Stimulated activated CD4-positive, alpha-beta T cell treated with anti-CD3 and anti-CD28 coated beads, Interleukin-1b, Interleukin-23, amount 100 ng/mL, for 4 hours (primary cell): ENCODE measurements around the gene ZNF143.
"Not testable (repeated sequence)": the region's sequence is repeated elsewhere in the genome, so short reads cannot be mapped to it uniquely, and the experiment has no call there.

Experiments used
- DNase-seq, 2 donors: peaks; one replicate each; pipeline ENCODE4 v3.0.0-alpha.2; 2020; ENCODE audit warnings: low read depth in 2 of 2

ZNF143 gene

GRCh38 chr11:9549216-9549615 lies 88.4 kb downstream of the ZNF143 start:
- not testable (repeated sequence) for DNase-seq

GRCh38 chr11:9550191-9550628 lies 89.4 kb downstream of the ZNF143 start:
- no peak for DNase-seq

- no peak for DNase-seq
Observed at GRCh38 chr11:9561279-9561982, 100.6 kb downstream of the ZNF143 start.

- DNase-seq: no peak
Observed at GRCh38 chr11:9562716-9563115, 101.9 kb downstream of the ZNF143 start.

GRCh38 chr11:9563196-9563730 lies 102.5 kb downstream of the ZNF143 start:
- no peak for DNase-seq

GRCh38 chr11:9565822-9566560 lies 105.2 kb downstream of the ZNF143 start:
- DNase-seq: peak in 1 of 2 donors; percentile 42

GRCh38 chr11:9566561-9567063 lies 105.8 kb downstream of the ZNF143 start:
- no peak for DNase-seq

GRCh38 chr11:9567401-9567800 lies 106.6 kb downstream of the ZNF143 start:
- no peak for DNase-seq

- DNase-seq: no peak
Observed at GRCh38 chr11:9568161-9568853, 107.5 kb downstream of the ZNF143 start.

- no peak for DNase-seq
Observed at GRCh38 chr11:9568854-9569587, 108.2 kb downstream of the ZNF143 start.

GRCh38 chr11:9569588-9570164 lies 108.9 kb downstream of the ZNF143 start:
- DNase-seq: no peak

- DNase-seq: no peak
Observed at GRCh38 chr11:9570313-9571025, 109.7 kb downstream of the ZNF143 start.

- DNase-seq: no peak
Observed at GRCh38 chr11:9571071-9571762, 110.4 kb downstream of the ZNF143 start.

- no peak for DNase-seq
Observed at GRCh38 chr11:9571763-9572115, 110.9 kb downstream of the ZNF143 start.

- DNase-seq: peak; percentile 92 to 95
Observed at GRCh38 chr11:9573052-9573774, 112.4 kb downstream of the ZNF143 start, which contains the start of gene WEE1. Gene WEE1 (plus strand): TSS chr11:9573670. CDS start chr11:9573934, 264 bp downstream.

GRCh38 chr11:9573775-9574621 lies 113.2 kb downstream of the ZNF143 start:
- DNase-seq: peak in 1 of 2 donors; percentile 4

GRCh38 chr11:9574622-9575259 lies 113.9 kb downstream of the ZNF143 start:
- peak in 1 of 2 donors; percentile 24 for DNase-seq
